ENCODE results near the gene METRNL. TPM values are rescaled to one million over a fixed set of nuclear protein-coding genes. Genes with fewer than 3 reads are reported as not detected.

METRNL gene
- total RNA-seq, 1 donor, result 47.1 TPM

- DNase-seq (ENCODE audit: low read depth), result no peak
- H3K4me3 ChIP-seq (ENCODE audit: low read depth, low read length), result no peak overlapping the region
- TF ChIP-seq CTCF (IDR thresholded peaks at IDR 0.05; ENCODE audit: insufficient read depth, low read depth, low read length), result no peak
Observed at GRCh38 chr17:83109386-83109785, 30.0 kb downstream of the METRNL start.

- peak overlapping the region; percentile 48 for H3K4me3 ChIP-seq (ENCODE audit: low read depth, low read length)
- TF ChIP-seq CTCF (IDR thresholded peaks at IDR 0.05; ENCODE audit: insufficient read depth, low read depth, low read length), result no peak
- peak; percentile 99 for DNase-seq (ENCODE audit: low read depth)
Observed at GRCh38 chr17:83109793-83110645, 30.6 kb downstream of the METRNL start.

GRCh38 chr17:83110735-83111134 lies 31.3 kb downstream of the METRNL start:
- DNase-seq (ENCODE audit: low read depth), result no peak
- peak overlapping the region; percentile 9 for H3K4me3 ChIP-seq (ENCODE audit: low read depth, low read length)
- no peak for TF ChIP-seq CTCF (IDR thresholded peaks at IDR 0.05; ENCODE audit: insufficient read depth, low read depth, low read length)

- DNase-seq (ENCODE audit: low read depth), result no peak
- H3K4me3 ChIP-seq (ENCODE audit: low read depth, low read length), result no peak overlapping the region
- TF ChIP-seq CTCF (IDR thresholded peaks at IDR 0.05; ENCODE audit: insufficient read depth, low read depth, low read length), result no peak
Observed at GRCh38 chr17:83111516-83112282, 32.3 kb downstream of the METRNL start.

GRCh38 chr17:83113381-83113780 lies 34.0 kb downstream of the METRNL start:
- no peak overlapping the region for H3K4me3 ChIP-seq (ENCODE audit: low read depth, low read length)
- DNase-seq (ENCODE audit: low read depth), result no peak
- TF ChIP-seq CTCF (IDR thresholded peaks at IDR 0.05; ENCODE audit: insufficient read depth, low read depth, low read length), result no peak

GRCh38 chr17:83113792-83114191 lies 34.4 kb downstream of the METRNL start:
- no peak for DNase-seq (ENCODE audit: low read depth)
- H3K4me3 ChIP-seq (ENCODE audit: low read depth, low read length), result no peak overlapping the region
- no peak for TF ChIP-seq CTCF (IDR thresholded peaks at IDR 0.05; ENCODE audit: insufficient read depth, low read depth, low read length)
